K562 (cell line): Measurements from ENCODE around the gene SH3BP4. TPM values are rescaled to one million over a fixed set of nuclear protein-coding genes. Genes with fewer than 3 reads are reported as not detected.

Source experiments
- ATAC-seq: fragments of 200-7000 bp; cut with Tn5 transposase; 3 replicates; pipeline ENCODE4 v1.9.1; 2020; ENCODE audit warnings: moderate library complexity
- BruUV-seq: library from RNA; stranded (reverse); fragments of 400-500 nt; replicated peaks from 2 replicates; lab custom pipeline; 2021; lab: Mats Ljungman, UMichigan
- CTCF ChIA-PET: fragments of 300-600 bp; formaldehyde crosslinking; extraction: SDS; loops from one replicate; lab custom pipeline; 2021; ENCODE audit warnings: low intra/inter-chr PET ratio; lab: Yijun Ruan, JAX
- POLR2A ChIA-PET: fragments of 300-600, 350-650 bp; sonication (Branson Sonifier 250); formaldehyde crosslinking; extraction: SDS; loops from one replicate; lab custom pipeline; 2021; ENCODE audit warnings: antibody characterized with exemption, inconsistent platforms; lab: Yijun Ruan, JAX
- DNase-seq, 4 experiments: peaks; one replicate each; pipeline versions ENCODE4 v3.0.0 to v3.0.0-alpha.2; 2011 to 2018; ENCODE audit warnings: low spot score in 3 of 4, mixed read lengths in 3 of 4; ENCODE audit errors: extremely low read depth in 1 of 4
- FAIRE-seq: peaks from 2 replicates; lab custom pipeline; 2011; peaks lifted over from hg19 to GRCh38; lab: Jason Lieb, UNC
- H2AFZ ChIP-seq: 2 replicates; pipeline ENCODE4 v1.6.0; 2011; ENCODE audit warnings: low read depth, low read length, control low read depth, inconsistent platforms
- H3K27ac ChIP-seq: fragments of 200-600 bp; 3 replicates; pipeline ENCODE4 v1.8.0; 2011; ENCODE audit warnings: low read depth, mild to moderate bottlenecking, control low read depth, inconsistent platforms, low read length, moderate library complexity, mixed read lengths; ENCODE audit errors: extremely low read depth
- H3K27me3 ChIP-seq, 2 experiments: fragments of 300-600 bp in 1 of 2; 2 replicates in 1 of 2; 3 replicates in 1 of 2; pipeline versions ENCODE4 v1.6.0 to v1.8.0; 2011; ENCODE audit warnings: inconsistent platforms in 2 of 2, low read length in 2 of 2, mild to moderate bottlenecking in 1 of 2, mixed read lengths in 1 of 2, moderate library complexity in 1 of 2; ENCODE audit not compliant: control insufficient read depth in 2 of 2, insufficient read depth in 2 of 2
- H3K36me3 ChIP-seq: fragments of 300-600 bp; 3 replicates; pipeline ENCODE4 v1.8.0; 2011; ENCODE audit warnings: mild to moderate bottlenecking, low read length, inconsistent platforms; ENCODE audit not compliant: control insufficient read depth, insufficient read depth
- H3K4me1 ChIP-seq, 2 experiments: fragments of 200-600 bp in 1 of 2; replicated peaks in 1 of 2; 2 replicates in 1 of 2; 3 replicates in 1 of 2; pipeline versions ENCODE4 v1.5.1 to v1.8.0; 2011; ENCODE audit warnings: inconsistent platforms in 2 of 2, low read length in 2 of 2, mild to moderate bottlenecking in 1 of 2, mixed read lengths in 1 of 2, moderate library complexity in 1 of 2; ENCODE audit not compliant: control insufficient read depth in 2 of 2, insufficient read depth in 2 of 2
- H3K4me2 ChIP-seq: 2 replicates; pipeline ENCODE4 v1.6.1; 2011; ENCODE audit warnings: low read length, control low read depth, inconsistent platforms, mixed read lengths; ENCODE audit not compliant: insufficient read depth
- H3K4me3 ChIP-seq: fragments of 200-600 bp; sonication (generic), shearing (Covaris generic); 2 replicates; pipeline ENCODE4 v1.5.1; 2016; ENCODE audit warnings: control low read depth, inconsistent platforms
- H3K79me2 ChIP-seq: fragments of 200-600 bp; 3 replicates; pipeline ENCODE4 v1.8.0; 2011; ENCODE audit warnings: low read length, inconsistent platforms; ENCODE audit not compliant: control insufficient read depth, insufficient read depth
- H3K9ac ChIP-seq, 2 experiments: 2 replicates each; pipeline versions ENCODE4 v1.6.0 to v1.6.1; 2011; ENCODE audit warnings: low read depth in 2 of 2, low read length in 2 of 2, control low read depth in 1 of 2, inconsistent platforms in 1 of 2, mild to moderate bottlenecking in 1 of 2, mixed read lengths in 1 of 2; ENCODE audit not compliant: insufficient read depth in 1 of 2
- H3K9me1 ChIP-seq: one replicate; pipeline ENCODE4 v1.6.0; 2011; ENCODE audit warnings: inconsistent platforms, mild to moderate bottlenecking, low read length, moderate library complexity; ENCODE audit not compliant: control insufficient read depth, insufficient read depth
- H3K9me3 ChIP-seq: replicated peaks from 2 replicates; pipeline ENCODE4 v1.5.1; 2011; ENCODE audit warnings: low read depth, low read length, inconsistent platforms; ENCODE audit not compliant: control insufficient read depth, insufficient read depth
- H4K20me1 ChIP-seq: replicated peaks from 2 replicates; pipeline ENCODE4 v1.6.1; 2011; ENCODE audit warnings: low read length, inconsistent platforms, mixed read lengths; ENCODE audit not compliant: control insufficient read depth, insufficient read depth
- CEBPB ChIP-seq: fragments of 450-650 bp; IDR thresholded peaks from 2 replicates; pipeline ENCODE4 v1.6.1; 2016; ENCODE audit warnings: missing genetic modification characterization, missing compliant biosample characterization
- CEBPG ChIP-seq, 3 experiments: fragments of 200-800 bp in 1 of 3; sonication (Bioruptor generic) in 1 of 3; sonication (generic) in 1 of 3; formaldehyde crosslinking in 1 of 3; IDR thresholded peaks in 2 of 3; conservative IDR thresholded peaks in 1 of 3; 2 replicates each; pipeline versions ENCODE4 v1.6.1 to v1.8.0; 2016 to 2022; ENCODE audit warnings: missing compliant biosample characterization in 2 of 3, missing genetic modification characterization in 2 of 3, mild to moderate bottlenecking in 1 of 3, missing genetic modification reagents in 1 of 3
- WGBS: fragments of 100-300 bp; shearing (Covaris generic); methylation state at CpG from one replicate; pipeline ENCODE4 v1.1.6; 2016; ENCODE audit warnings: low coverage, mixed read lengths; ENCODE audit not compliant: insufficient coverage; ENCODE audit errors: missing lambda C conversion rate; 5-methylcytosine and 5-hydroxymethylcytosine counted together
- in situ Hi-C: fragments of 300-500 bp; cut with MboI; formaldehyde crosslinking; loops from 4 replicates; pipeline ENCODE4 v1.15.0; 2018; ENCODE audit warnings: inconsistent platforms, mixed read lengths
- intact Hi-C: fragments of 100-400 bp; cut with micrococcal nuclease; formaldehyde crosslinking; loops from 2 replicates; pipeline ENCODE4 v1.14.2; 2022
- polyA plus RNA-seq, 8 experiments: library from polyadenylated mRNA; depleted of rRNA in 4 of 8; stranded (reverse) in 5 of 8; unstranded in 3 of 8; fragments of >200 nt; fragmentation: Nextera tagmentation in 2 of 8; fragmentation: Illumina TruSeq in 1 of 8; extraction: Ambion mirVana in 2 of 8; extraction: Trizol in 1 of 8; gene quantifications; 2 replicates each; pipeline versions ENCODE4 v1.2.1 to v1.2.3, GENCODE V29; 2011 to 2014; ENCODE audit warnings: inconsistent platforms in 1 of 8, missing spikeins in 1 of 8
- total RNA-seq, 7 experiments: library from RNA; depleted of rRNA in 6 of 7; stranded (reverse); fragments of >200 nt in 6 of 7; fragmentation: Illumina TruSeq in 2 of 7; extraction: Trizol in 2 of 7; gene quantifications; 2 replicates each; pipeline versions ENCODE4 v1.2.1 to v1.2.3, GENCODE V29; 2011 to 2021; ENCODE audit warnings: low replicate concordance in 1 of 7
- TF ChIP-seq, protein P1 (sequence below): fragments of 250-450 bp; sonication (Bioruptor Pico); IDR thresholded peaks from 2 replicates; pipeline ENCODE4 v1.4.0; 2020; ENCODE audit warnings: mild to moderate bottlenecking, moderate library complexity

SH3BP4 gene
- total and polyA plus RNA-seq, 9 of the 15 experiments (the other 6 are each of a cell fraction or from before 2014, with no cell fraction given) = 0.03 to 0.28 (median 0.27) TPM; not detected in 6

- Histone ChIP-seq H3K9me1 (no peaks in the 10 kb centered on the region), H3K4me3 (no peak overlapping the region), H3K36me3 (no peaks in the 10 kb centered on the region), H3K79me2 (no peaks in the 10 kb centered on the region), H3K27me3 (peaks cover 2 to 54% of the 10 kb centered on the region in 2 experiments; a peak in 3 of 5 replicates), H3K4me1 (peaks cover 0 to 3% of the 10 kb centered on the region in 2 experiments; a peak in 2 of 5 replicates), H2AFZ (no peak overlapping the region), H3K4me2 (no peak overlapping the region), H3K9ac (no peak overlapping the region), H4K20me1 (no peaks in the 10 kb centered on the region), H3K9me3 (no peaks in the 10 kb centered on the region), H3K27ac (no peak overlapping the region)
- ChIA-PET POLR2A (interaction anchor here (0.8 to 1.6 kb wide), 2 partner anchors 11 to 160 kb away, joined by 3 to 4 read pairs; no protein-coding TSS in a partner anchor), CTCF (no interaction called here)
- peak; percentile 55 for TF ChIP-seq CEBPB (tag)
- no peak for TF ChIP-seq CEBPG (CRISPR knock-in tag; IDR thresholded peaks at IDR 0.05)
- peak in 1 of 2 experiments; percentile 88; a peak in 2 of 4 replicates for TF ChIP-seq CEBPG (tag; conservative IDR thresholded peaks at IDR 0.05 in 1 of 2, IDR thresholded peaks at IDR 0.05 in 1 of 2)
- TF ChIP-seq, protein P1, sequence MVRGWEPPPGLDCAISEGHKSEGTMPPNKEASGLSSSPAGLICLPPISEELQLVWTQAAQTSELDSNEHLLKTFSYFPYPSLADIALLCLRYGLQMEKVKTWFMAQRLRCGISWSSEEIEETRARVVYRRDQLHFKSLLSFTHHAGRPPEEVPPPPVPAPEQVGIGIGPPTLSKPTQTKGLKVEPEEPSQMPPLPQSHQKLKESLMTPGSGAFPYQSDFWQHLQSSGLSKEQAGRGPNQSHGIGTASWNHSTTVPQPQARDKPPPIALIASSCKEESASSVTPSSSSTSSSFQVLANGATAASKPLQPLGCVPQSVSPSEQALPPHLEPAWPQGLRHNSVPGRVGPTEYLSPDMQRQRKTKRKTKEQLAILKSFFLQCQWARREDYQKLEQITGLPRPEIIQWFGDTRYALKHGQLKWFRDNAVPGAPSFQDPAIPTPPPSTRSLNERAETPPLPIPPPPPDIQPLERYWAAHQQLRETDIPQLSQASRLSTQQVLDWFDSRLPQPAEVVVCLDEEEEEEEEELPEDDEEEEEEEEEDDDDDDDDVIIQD (CRISPR knock-in tag) = no peak
- FAIRE-seq = no peak
- WGBS = 13% methylated on average over 16 of the region's 16 CpGs
- intact Hi-C loops = no loop called here
- DNase-seq = no peak
- no TSS peak for BruUV-seq
- in situ Hi-C loops = no loop called here
- no peak for ATAC-seq
Measured at GRCh38 chr2:235002198-235003095, 50.6 kb downstream of the SH3BP4 start.
